Measurements from ENCODE around the gene SHC1. TPM values are rescaled to one million over a fixed set of nuclear protein-coding genes. Genes with fewer than 3 reads are reported as not detected.
"Not testable (repeated sequence)": the region's sequence is repeated elsewhere in the genome, so short reads cannot be mapped to it uniquely, and the experiment has no call there.

The SHC1 gene
- total and polyA plus RNA-seq, 2 experiments from 2014 or later = 117 to 211 TPM

GRCh38 chr1:154986736-154987135 is 16.2 kb upstream of the SHC1 start:
- H3K4me1 Mint-ChIP-seq; H3K4me3 Mint-ChIP-seq; H3K27me3 Mint-ChIP-seq (ENCODE audit: insufficient read depth, low read depth, poor library complexity); ATAC-seq; H3K9me2 ChIP-seq (ENCODE audit: insufficient read depth); H3K27ac Mint-ChIP-seq; H3K36me3 ChIP-seq (ENCODE audit: insufficient read depth); H3K27me3 ChIP-seq (ENCODE audit: insufficient read depth); DNase-seq (ENCODE audit: low spot score); H3K4me1 ChIP-seq (ENCODE audit: insufficient read depth); H3K9me3 Mint-ChIP-seq; H3K4me3 ChIP-seq; H3K27ac ChIP-seq (ENCODE audit: low read depth); H2AFZ ChIP-seq; H3K4me2 ChIP-seq: not testable (repeated sequence)
- Histone ChIP-seq H4K20me1 (replicated peaks; ENCODE audit: insufficient read depth) (peaks cover 19% of the 10 kb centered on the region; the same call in 1 of the 2 replicates), H3K79me2 (replicated peaks; ENCODE audit: insufficient read depth) (peaks cover 51% of the 10 kb centered on the region), H3F3A (replicated peaks; ENCODE audit: low read depth) (peaks cover 11% of the 10 kb centered on the region; the same call in 1 of the 2 replicates)
- peaks cover 63% of the 10 kb centered on the region for H3K36me3 Mint-ChIP-seq (ENCODE audit: low read depth)

GRCh38 chr1:154983776-154984466 is 13.4 kb upstream of the SHC1 start:
- Mint-ChIP-seq H3K4me1 (peaks cover 6% of the 10 kb centered on the region), H3K27me3 (ENCODE audit: insufficient read depth, low read depth, poor library complexity) (peaks cover 6% of the 10 kb centered on the region), H3K4me3 (no peak overlapping the region), H3K27ac (no peak overlapping the region; the same call in 1 of the 2 replicates), H3K36me3 (ENCODE audit: low read depth) (peaks cover 75% of the 10 kb centered on the region), H3K9me3 (no peaks in the 10 kb centered on the region; the same call in 2 of the 3 replicates)
- H4K20me1 ChIP-seq (replicated peaks; ENCODE audit: insufficient read depth) = peaks cover 16% of the 10 kb centered on the region; the same call in 1 of the 2 replicates
- peaks cover 69% of the 10 kb centered on the region for H3K79me2 ChIP-seq (replicated peaks; ENCODE audit: insufficient read depth)
- no peak overlapping the region for H2AFZ ChIP-seq
- H3K9me2 ChIP-seq (ENCODE audit: insufficient read depth) = no peaks in the 10 kb centered on the region
- peak overlapping the region; percentile 69 for H3K4me3 ChIP-seq
- H3K27me3 ChIP-seq (ENCODE audit: insufficient read depth) = no peaks in the 10 kb centered on the region
- peaks cover 24% of the 10 kb centered on the region for H3F3A ChIP-seq (replicated peaks; ENCODE audit: low read depth)
- H3K27ac ChIP-seq (ENCODE audit: low read depth) = peak overlapping the region; percentile 41
- H3K4me2 ChIP-seq = peak overlapping the region; percentile 95
- ATAC-seq = peak; percentile 3; the same call in 2 of the 3 replicates
- no peak for DNase-seq (ENCODE audit: low spot score)
- H3K36me3 ChIP-seq (ENCODE audit: insufficient read depth) = peaks cover 20% of the 10 kb centered on the region
- peaks cover 9% of the 10 kb centered on the region for H3K4me1 ChIP-seq (ENCODE audit: insufficient read depth)
- TF ChIP-seq POLR2AphosphoS5 (IDR thresholded peaks at IDR 0.05; ENCODE audit: low read depth) = no peak
- TF ChIP-seq CREB1 (CRISPR knock-in tag; IDR thresholded peaks at IDR 0.05; ENCODE audit: low read depth) = no peak
- 0 out of 4 replicates have a peak, but pooled peaks of 1 of the 2 experiments have one; percentile 7 for TF ChIP-seq CTCF (conservative IDR thresholded peaks at IDR 0.05; ENCODE audit: low read depth in 2 of 2)
- TF ChIP-seq STAT1 (IDR thresholded peaks at IDR 0.05; ENCODE audit: unreplicated experiment) = no peak
- no peak for TF ChIP-seq ZNF331 (CRISPR knock-in tag; IDR thresholded peaks at IDR 0.05; ENCODE audit: low read depth)
- no peak for TF ChIP-seq ETS1 (IDR thresholded peaks at IDR 0.05)
